Naive thymus-derived CD4-positive, alpha-beta T cell (primary cell): ENCODE results near the gene PDLIM1. TPM values are rescaled to one million over a fixed set of nuclear protein-coding genes. Genes with fewer than 3 reads are reported as not detected.

ENCODE experiments used
- ATAC-seq: fragments of 150-1000 bp; cut with Tn5 transposase; 2 replicates; pipeline ENCODE4 v1.10.0; 2021; ENCODE audit warnings: mild to moderate bottlenecking, moderate library complexity
- CTCF ChIA-PET: fragments of 350-600 bp; sonication (Branson Sonifier 250); formaldehyde crosslinking; loops from one replicate; lab custom pipeline; 2021; ENCODE audit warnings: antibody characterized with exemption; lab: Charles Lee
- POLR2A ChIA-PET: fragments of 350-600 bp; sonication (Branson Sonifier 250); formaldehyde crosslinking; loops from one replicate; lab custom pipeline; 2021; ENCODE audit warnings: antibody characterized with exemption, inconsistent platforms; lab: Charles Lee
- DNase-seq, 9 donors: peaks; one replicate each; pipeline versions ENCODE4 v3.0.0 to v3.0.0-alpha.2; 2020 to 2022; ENCODE audit warnings: mixed read lengths in 1 of 9
- H3K27ac ChIP-seq: one replicate; pipeline ENCODE4 v1.7.0; 2013; ENCODE audit warnings: mild to moderate bottlenecking, low read depth, low read length, moderate library complexity
- H3K27me3 ChIP-seq, 2 donors: one replicate each; pipeline ENCODE4 v1.7.0; 2013; ENCODE audit warnings: low read length in 2 of 2, mild to moderate bottlenecking in 2 of 2, moderate library complexity in 2 of 2; ENCODE audit not compliant: control insufficient read depth in 2 of 2, insufficient read depth in 2 of 2
- H3K36me3 ChIP-seq, 3 experiments: 1 replicate in 2 of 3; 2 replicates in 1 of 3; pipeline ENCODE4 v1.7.0; 2013; ENCODE audit warnings: low read length in 3 of 3, mild to moderate bottlenecking in 3 of 3, moderate library complexity in 1 of 3; ENCODE audit not compliant: insufficient read depth in 3 of 3, control insufficient read depth in 2 of 3
- H3K4me1 ChIP-seq, 2 donors: one replicate each; pipeline ENCODE4 v1.7.0; 2013; ENCODE audit warnings: low read length in 2 of 2, mild to moderate bottlenecking in 2 of 2, moderate library complexity in 1 of 2; ENCODE audit not compliant: control insufficient read depth in 2 of 2, insufficient read depth in 2 of 2
- H3K4me3 ChIP-seq: 2 replicates; pipeline ENCODE4 v1.7.0; 2013; ENCODE audit warnings: mild to moderate bottlenecking, low read length
- H3K9me3 ChIP-seq, 3 experiments: 1 replicate in 2 of 3; 2 replicates in 1 of 3; pipeline ENCODE4 v1.7.0; 2013; ENCODE audit warnings: low read length in 3 of 3; ENCODE audit not compliant: control insufficient read depth in 2 of 3
- H3K27ac Mint-ChIP-seq, 9 donors: one replicate each; pipeline ENCODE4 v1.8.0; 2020 to 2022; ENCODE audit warnings: mixed read lengths in 9 of 9, mild to moderate bottlenecking in 8 of 9, moderate library complexity in 5 of 9, inconsistent platforms in 2 of 9
- H3K27me3 Mint-ChIP-seq, 5 donors: one replicate each; pipeline ENCODE4 v1.8.0; 2021 to 2022; ENCODE audit warnings: mixed read lengths in 5 of 5, mild to moderate bottlenecking in 1 of 5
- H3K36me3 Mint-ChIP-seq, 5 donors: one replicate each; pipeline ENCODE4 v1.8.0; 2020 to 2022; ENCODE audit warnings: mixed read lengths in 5 of 5, mild to moderate bottlenecking in 3 of 5, inconsistent platforms in 1 of 5
- H3K4me1 Mint-ChIP-seq, 7 donors: one replicate each; pipeline ENCODE4 v1.8.0; 2020 to 2022; ENCODE audit warnings: mixed read lengths in 7 of 7, mild to moderate bottlenecking in 3 of 7, inconsistent platforms in 1 of 7
- H3K4me3 Mint-ChIP-seq, 10 donors: one replicate each; pipeline ENCODE4 v1.8.0; 2020 to 2022; ENCODE audit warnings: mild to moderate bottlenecking in 10 of 10, mixed read lengths in 10 of 10, moderate library complexity in 6 of 10, inconsistent platforms in 2 of 10
- H3K9me3 Mint-ChIP-seq, 11 donors: one replicate each; pipeline ENCODE4 v1.8.0; 2020 to 2022; ENCODE audit warnings: mixed read lengths in 11 of 11, mild to moderate bottlenecking in 4 of 11, inconsistent platforms in 1 of 11, moderate library complexity in 1 of 11
- intact Hi-C, 2 donors: fragments of 100-400 bp; cut with micrococcal nuclease; formaldehyde crosslinking; loops; one replicate each; pipeline ENCODE4 v1.15.1; 2023
- polyA plus RNA-seq, 2 donors: library from polyadenylated mRNA; unstranded; fragments of 300-500 nt; fragmentation: Illumina TruSeq; gene quantifications; one replicate each; pipeline ENCODE4 v1.2.3, GENCODE V29; 2021
- total RNA-seq, 6 experiments: library from RNA in 5 of 6; stranded (reverse) in 5 of 6; gene quantifications; 1 replicate in 5 of 6; 2 replicates in 1 of 6; pipeline ENCODE4 v1.2.3 and lab custom pipeline; 2021 to 2026

The PDLIM1 gene
- total and polyA plus RNA-seq, 7 experiments from 2014 or later, result 0.32 to 27.6 (median 0.89) TPM

DNA sequence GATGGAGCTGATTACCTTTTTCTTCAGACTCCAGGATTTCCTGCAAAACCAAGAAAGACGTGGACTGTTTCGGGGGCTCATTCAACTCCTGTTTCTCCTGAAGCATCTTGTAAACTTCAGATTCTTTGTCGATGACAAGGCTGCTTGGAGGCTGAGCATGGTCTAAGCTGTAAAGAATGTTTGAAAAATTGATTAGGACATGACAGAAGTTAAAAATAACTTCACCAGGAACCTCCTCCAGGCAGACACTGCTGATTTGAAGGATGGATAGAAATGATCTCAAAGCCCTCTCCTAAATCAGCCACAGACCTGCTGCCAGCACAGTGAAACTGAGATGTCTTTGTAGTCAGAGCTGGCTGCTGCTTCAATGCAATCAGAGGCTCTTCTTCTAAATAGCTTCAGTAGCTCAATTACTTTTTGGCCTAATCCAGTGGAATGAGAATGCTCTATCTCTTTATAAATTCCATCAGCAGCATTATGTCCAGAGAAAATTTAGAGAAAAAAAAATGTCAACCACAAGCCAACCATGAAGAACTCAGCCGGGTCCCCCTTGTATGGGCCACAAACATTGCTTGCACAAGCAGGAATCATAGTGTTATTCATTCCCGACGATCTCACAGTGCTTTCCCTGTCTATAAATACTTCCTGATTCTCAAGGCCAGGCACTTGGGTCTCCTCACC lies 43.5 kb downstream of the PDLIM1 start:
- CTCF ChIA-PET, result interaction anchor here (0.7 to 1.3 kb wide), 2 partner anchors 116 to 242 kb away, joined by 3 to 6 read pairs; no protein-coding TSS in a partner anchor
- H3K27ac Mint-ChIP-seq, result no peak overlapping the region

DNA sequence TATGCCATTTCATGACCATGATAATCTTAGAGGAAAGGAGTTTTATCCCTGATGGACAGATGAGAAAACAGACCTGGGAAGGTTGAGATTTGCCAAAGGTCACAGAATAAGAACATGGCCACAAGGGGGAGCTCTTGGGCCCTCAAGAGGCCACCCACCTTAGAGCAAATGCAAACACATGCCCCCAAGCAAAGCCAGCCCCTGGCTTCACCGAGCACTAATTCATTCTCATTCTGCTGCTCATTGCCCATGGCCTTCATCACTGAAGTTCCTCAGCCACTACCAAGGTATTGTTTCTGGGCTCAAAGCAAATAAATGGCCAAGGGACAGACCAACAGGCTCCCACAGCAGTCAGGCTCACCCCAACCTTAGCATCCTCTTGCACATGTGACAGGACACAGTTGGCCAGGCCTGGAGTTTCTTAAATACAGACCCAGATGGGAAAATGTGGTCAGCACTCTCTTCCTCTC lies 44.2 kb downstream of the PDLIM1 start:
- no peak overlapping the region for H3K4me3 Mint-ChIP-seq
- DNase-seq (peak in 7 of 9 donors; percentile 25 to 65 (median 43)), ATAC-seq (peak; percentile 72)
- Histone ChIP-seq H3K27me3 (no peaks in the 10 kb centered on the region), H3K4me3 (no peak overlapping the region), H3K36me3 (no peaks in the 10 kb centered on the region), H3K9me3 (no peaks in the 10 kb centered on the region), H3K27ac (no peak overlapping the region), H3K4me1 (no peaks in the 10 kb centered on the region)
- ChIA-PET POLR2A (no interaction called here), CTCF (interaction anchor here (0.7 to 1.3 kb wide), 2 partner anchors 116 to 243 kb away, joined by 3 to 6 read pairs; no protein-coding TSS in a partner anchor)
- no peak overlapping the region for H3K27ac Mint-ChIP-seq
- peaks cover 2 to 28% (median 14%) of the 10 kb centered on the region in 5 donors for H3K27me3 Mint-ChIP-seq
- peaks cover 0 to 38% (median 0%) of the 10 kb centered on the region in 7 donors for H3K4me1 Mint-ChIP-seq
- no peaks in the 10 kb centered on the region for H3K9me3 Mint-ChIP-seq
- H3K36me3 Mint-ChIP-seq, result no peaks in the 10 kb centered on the region
- intact Hi-C loops, result loop anchor here (1.0 to 2.0 kb wide), 2 partner anchors 48 to 117 kb away; no protein-coding TSS in a partner anchor

More for the DNA sequence above, 43.5 kb downstream of the PDLIM1 start:
- Histone ChIP-seq H3K9me3 (no peaks in the 10 kb centered on the region), H3K4me3 (no peak overlapping the region), H3K27me3 (no peaks in the 10 kb centered on the region), H3K4me1 (no peaks in the 10 kb centered on the region), H3K27ac (no peak overlapping the region), H3K36me3 (no peaks in the 10 kb centered on the region)
- intact Hi-C loops, result loop anchor here in 1 of 2 donors (2.0 kb wide), 1 partner anchor 47 kb away; no protein-coding TSS in a partner anchor
- H3K4me1 Mint-ChIP-seq, result peaks cover 0 to 38% (median 0%) of the 10 kb centered on the region in 7 donors
- POLR2A ChIA-PET, result no interaction called here
- H3K27me3 Mint-ChIP-seq, result peaks cover 6 to 33% (median 15%) of the 10 kb centered on the region in 5 donors
- DNase-seq (no peak), ATAC-seq (no peak)
- no peaks in the 10 kb centered on the region for H3K9me3 Mint-ChIP-seq
- no peaks in the 10 kb centered on the region for H3K36me3 Mint-ChIP-seq
- no peak overlapping the region for H3K4me3 Mint-ChIP-seq

DNA sequence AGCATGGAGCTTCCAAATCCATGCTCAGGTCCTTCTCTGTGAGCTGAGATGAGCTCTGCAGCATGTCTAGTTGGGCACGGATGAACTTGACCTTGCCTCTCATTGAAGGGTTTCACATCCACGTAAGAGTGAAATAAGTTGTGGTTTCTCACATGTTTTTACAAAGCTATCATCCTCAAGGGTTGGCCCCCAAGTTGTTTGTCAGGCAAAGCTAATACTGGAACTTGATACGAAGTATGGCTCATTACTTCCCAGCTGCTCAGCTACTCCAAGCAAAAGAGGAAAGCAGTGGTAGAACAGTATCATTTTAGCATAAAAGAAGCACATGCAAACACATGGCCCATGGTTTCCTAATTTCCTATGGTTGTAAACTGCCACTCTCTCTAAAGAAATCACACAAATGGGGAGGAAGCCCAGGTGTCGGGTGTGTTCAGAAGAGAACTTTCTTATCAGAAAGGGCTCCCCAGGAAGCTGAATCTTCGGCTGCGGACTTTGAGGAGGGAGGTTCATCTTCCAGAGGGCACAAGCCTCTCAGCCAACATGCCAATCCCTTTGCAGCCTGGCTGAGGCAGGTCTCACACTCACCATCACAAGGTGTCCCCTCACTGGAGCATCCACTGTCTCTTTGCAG lies 45.3 kb downstream of the PDLIM1 start:
- Mint-ChIP-seq H3K9me3 (no peaks in the 10 kb centered on the region), H3K36me3 (no peaks in the 10 kb centered on the region), H3K27me3 (peaks cover 0 to 18% (median 8%) of the 10 kb centered on the region in 5 donors), H3K4me3 (peak overlapping the region in 1 of 10 donors; percentile 42), H3K4me1 (peaks cover 0 to 41% (median 0%) of the 10 kb centered on the region in 7 donors), H3K27ac (peak overlapping the region in 1 of 9 donors; percentile 55)
- DNase-seq (no peak), ATAC-seq (no peak)
- no peaks in the 10 kb centered on the region for H3K4me1 ChIP-seq
- H3K27ac ChIP-seq, result no peak overlapping the region
- intact Hi-C loops, result loop anchor here (1.0 to 2.0 kb wide), 3 partner anchors 49 to 615 kb away; no protein-coding TSS in a partner anchor
- H3K36me3 ChIP-seq, result no peaks in the 10 kb centered on the region
- CTCF ChIA-PET, result no interaction called here
- POLR2A ChIA-PET, result no interaction called here
- H3K9me3 ChIP-seq, result no peaks in the 10 kb centered on the region
- no peak overlapping the region for H3K4me3 ChIP-seq
- H3K27me3 ChIP-seq, result no peaks in the 10 kb centered on the region

DNA sequence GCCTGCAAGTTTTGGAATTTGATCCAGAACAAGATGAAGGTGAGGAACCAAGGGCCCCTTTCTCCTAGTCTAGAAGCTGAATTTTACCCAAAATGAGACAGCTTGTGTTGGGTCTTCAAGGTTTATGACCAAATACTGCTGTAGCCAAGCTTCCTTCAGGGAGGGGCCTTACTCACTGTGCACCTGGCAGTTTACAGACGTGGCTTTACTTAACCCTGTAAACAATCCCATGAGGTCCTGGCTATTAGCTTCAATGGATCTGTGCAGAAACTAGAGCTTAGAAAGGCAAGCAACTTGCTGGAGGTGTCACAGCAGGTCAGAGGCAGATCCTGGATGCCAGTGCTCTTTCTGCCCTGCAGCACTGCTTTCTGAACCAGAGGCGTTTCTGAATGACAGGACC lies 46.7 kb downstream of the PDLIM1 start:
- Mint-ChIP-seq H3K9me3 (peaks cover 0 to 4% (median 0%) of the 10 kb centered on the region in 11 donors), H3K4me1 (peaks cover 0 to 47% (median 0%) of the 10 kb centered on the region in 7 donors), H3K27me3 (peaks cover 0 to 13% (median 4%) of the 10 kb centered on the region in 5 donors), H3K36me3 (peaks cover 0 to 10% (median 0%) of the 10 kb centered on the region in 5 donors), H3K4me3 (no peak overlapping the region), H3K27ac (no peak overlapping the region)
- no peak overlapping the region for H3K4me3 ChIP-seq
- no peaks in the 10 kb centered on the region for H3K9me3 ChIP-seq
- no peak overlapping the region for H3K27ac ChIP-seq
- CTCF ChIA-PET, result no interaction called here
- no peaks in the 10 kb centered on the region for H3K4me1 ChIP-seq
- POLR2A ChIA-PET, result no interaction called here
- no peak for DNase-seq
- H3K36me3 ChIP-seq, result no peaks in the 10 kb centered on the region
- intact Hi-C loops, result loop anchor here in 1 of 2 donors (2.0 kb wide), 1 partner anchor 613 kb away; no protein-coding TSS in a partner anchor
- H3K27me3 ChIP-seq, result no peaks in the 10 kb centered on the region
- no peak for ATAC-seq

DNA sequence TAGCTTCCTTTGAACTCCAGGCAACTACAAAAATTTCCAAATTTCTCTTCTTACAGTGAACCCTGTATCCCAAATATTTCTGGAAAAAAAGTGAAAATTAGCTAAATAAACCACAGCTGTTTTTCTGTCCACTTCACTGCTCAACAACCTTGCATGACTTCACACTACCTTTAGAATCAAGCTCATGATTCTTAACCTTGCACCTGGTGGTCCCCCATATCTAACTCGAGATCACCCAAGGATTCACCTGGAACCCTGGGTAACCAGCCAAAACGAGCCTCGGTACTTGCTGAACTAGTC lies 47.5 kb downstream of the PDLIM1 start:
- no peak overlapping the region for H3K27ac ChIP-seq
- ChIA-PET POLR2A (no interaction called here), CTCF (interaction anchor here (1.0 kb wide), 1 partner anchor 61 kb away, joined by 5 read pairs; no protein-coding TSS in a partner anchor)
- no peak overlapping the region for H3K4me3 Mint-ChIP-seq
- H3K9me3 Mint-ChIP-seq, result peaks cover 0 to 4% (median 0%) of the 10 kb centered on the region in 11 donors
- H3K36me3 Mint-ChIP-seq, result peaks cover 0 to 14% (median 0%) of the 10 kb centered on the region in 5 donors
- no peaks in the 10 kb centered on the region for H3K36me3 ChIP-seq
- H3K4me1 ChIP-seq, result no peaks in the 10 kb centered on the region
- no peaks in the 10 kb centered on the region for H3K27me3 ChIP-seq
- H3K4me1 Mint-ChIP-seq, result peaks cover 0 to 47% (median 0%) of the 10 kb centered on the region in 7 donors
- no peak overlapping the region for H3K27ac Mint-ChIP-seq
- ATAC-seq, result no peak
- intact Hi-C loops, result loop anchor here (1.0 kb wide), 2 partner anchors 60 to 110 kb away; no protein-coding TSS in a partner anchor
- H3K27me3 Mint-ChIP-seq, result peaks cover 0 to 13% (median 0%) of the 10 kb centered on the region in 5 donors
- no peak overlapping the region for H3K4me3 ChIP-seq
- H3K9me3 ChIP-seq, result no peaks in the 10 kb centered on the region
- no peak for DNase-seq

DNA sequence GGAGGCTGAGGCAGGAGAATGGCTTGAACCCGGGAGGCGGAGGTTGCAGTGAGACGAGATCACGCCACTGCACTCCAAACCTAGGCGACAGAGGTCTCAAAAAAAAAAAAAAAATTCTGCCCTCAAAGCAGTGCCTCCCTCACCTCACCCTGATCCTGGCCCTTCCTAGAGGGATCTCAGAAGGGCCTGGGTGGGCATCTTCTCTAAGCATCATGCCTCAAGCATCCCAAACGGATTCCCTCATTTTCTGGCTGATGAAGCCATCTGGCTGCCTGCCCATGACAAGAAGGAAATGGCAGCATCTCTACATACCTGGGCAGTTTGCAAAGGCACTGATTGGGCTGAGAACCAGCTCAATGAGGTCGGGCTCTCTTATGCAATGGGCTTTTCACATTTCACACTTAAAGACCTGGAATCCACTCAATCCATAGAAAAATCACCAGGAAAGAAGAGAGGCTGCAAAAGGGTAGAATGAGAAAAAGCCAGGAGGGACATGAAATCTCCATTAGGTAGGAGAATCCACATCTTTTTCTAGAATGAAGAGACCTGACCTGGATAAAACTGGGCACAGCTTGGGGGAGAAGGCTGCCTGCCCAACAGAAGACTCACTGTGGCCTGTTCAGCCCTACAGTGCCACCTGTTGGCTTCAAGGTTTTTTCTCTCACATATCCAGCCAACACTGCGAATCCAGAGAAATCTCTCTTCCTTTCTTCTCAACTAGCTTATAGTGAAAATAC lies 48.1 kb downstream of the PDLIM1 start:
- POLR2A ChIA-PET, result no interaction called here
- ATAC-seq (no peak), DNase-seq (peak in 2 of 9 donors; percentile 11 to 12)
- Mint-ChIP-seq H3K27ac (no peak overlapping the region), H3K36me3 (peaks cover 0 to 14% (median 0%) of the 10 kb centered on the region in 5 donors), H3K9me3 (peaks cover 0 to 4% (median 0%) of the 10 kb centered on the region in 11 donors), H3K4me3 (no peak overlapping the region), H3K27me3 (peaks cover 0 to 13% (median 0%) of the 10 kb centered on the region in 5 donors), H3K4me1 (peaks cover 0 to 47% (median 0%) of the 10 kb centered on the region in 7 donors)
- Histone ChIP-seq H3K4me3 (no peak overlapping the region), H3K27me3 (no peaks in the 10 kb centered on the region), H3K9me3 (no peaks in the 10 kb centered on the region), H3K36me3 (no peaks in the 10 kb centered on the region), H3K4me1 (no peaks in the 10 kb centered on the region), H3K27ac (no peak overlapping the region)
- CTCF ChIA-PET, result interaction anchor here (1.0 kb wide), 1 partner anchor 60 kb away, joined by 5 read pairs; no protein-coding TSS in a partner anchor
- intact Hi-C loops, result loop anchor here (1.0 kb wide), 2 partner anchors 59 to 109 kb away; no protein-coding TSS in a partner anchor
